GM12873 (cell line): Measurements from ENCODE around the gene MCUB.

Experiments
- CTCF ChIP-seq: IDR thresholded peaks from 2 replicates; pipeline ENCODE4 v1.5.1; 2012; ENCODE audit warnings: low read depth, mild to moderate bottlenecking, moderate library complexity, low read length, control low read depth; ENCODE audit not compliant: insufficient read depth; ENCODE audit errors: missing control alignments

MCUB gene

GRCh38 chr4:109552237-109552636, 7.8 kb upstream of the MCUB start:
- TF ChIP-seq CTCF, result no peak

- TF ChIP-seq CTCF, result no peak
These were observed 6.9 kb upstream of the MCUB start for GRCh38 chr4:109553130-109553529.

GRCh38 chr4:109554971-109555370, 5.1 kb upstream of the MCUB start:
- TF ChIP-seq CTCF, result no peak

GRCh38 chr4:109557433-109557832, 2.6 kb upstream of the MCUB start:
- TF ChIP-seq CTCF, result no peak

- no peak for TF ChIP-seq CTCF
These were observed 442 bp upstream of the MCUB start for GRCh38 chr4:109559625-109559982.

- TF ChIP-seq CTCF, result no peak
These were observed 828 bp downstream of the MCUB start for GRCh38 chr4:109560687-109561461.

- no peak for TF ChIP-seq CTCF
These were observed 2.6 kb downstream of the MCUB start for GRCh38 chr4:109562457-109563239.
